Measurements from ENCODE around the gene FAM184A. TPM values are rescaled to one million over a fixed set of nuclear protein-coding genes. Genes with fewer than 3 reads are reported as not detected.

FAM184A gene
- total RNA-seq, 4 donors from 2014 or later = 6.2 to 8.1 (median 7.1) TPM

GRCh38 chr6:119109654-119110325, 31.3 kb upstream of the FAM184A start:
- TF ChIP-seq, protein P1, sequence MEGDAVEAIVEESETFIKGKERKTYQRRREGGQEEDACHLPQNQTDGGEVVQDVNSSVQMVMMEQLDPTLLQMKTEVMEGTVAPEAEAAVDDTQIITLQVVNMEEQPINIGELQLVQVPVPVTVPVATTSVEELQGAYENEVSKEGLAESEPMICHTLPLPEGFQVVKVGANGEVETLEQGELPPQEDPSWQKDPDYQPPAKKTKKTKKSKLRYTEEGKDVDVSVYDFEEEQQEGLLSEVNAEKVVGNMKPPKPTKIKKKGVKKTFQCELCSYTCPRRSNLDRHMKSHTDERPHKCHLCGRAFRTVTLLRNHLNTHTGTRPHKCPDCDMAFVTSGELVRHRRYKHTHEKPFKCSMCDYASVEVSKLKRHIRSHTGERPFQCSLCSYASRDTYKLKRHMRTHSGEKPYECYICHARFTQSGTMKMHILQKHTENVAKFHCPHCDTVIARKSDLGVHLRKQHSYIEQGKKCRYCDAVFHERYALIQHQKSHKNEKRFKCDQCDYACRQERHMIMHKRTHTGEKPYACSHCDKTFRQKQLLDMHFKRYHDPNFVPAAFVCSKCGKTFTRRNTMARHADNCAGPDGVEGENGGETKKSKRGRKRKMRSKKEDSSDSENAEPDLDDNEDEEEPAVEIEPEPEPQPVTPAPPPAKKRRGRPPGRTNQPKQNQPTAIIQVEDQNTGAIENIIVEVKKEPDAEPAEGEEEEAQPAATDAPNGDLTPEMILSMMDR (IDR thresholded peaks at IDR 0.05; ENCODE audit: low read depth) = no peak

DNA sequence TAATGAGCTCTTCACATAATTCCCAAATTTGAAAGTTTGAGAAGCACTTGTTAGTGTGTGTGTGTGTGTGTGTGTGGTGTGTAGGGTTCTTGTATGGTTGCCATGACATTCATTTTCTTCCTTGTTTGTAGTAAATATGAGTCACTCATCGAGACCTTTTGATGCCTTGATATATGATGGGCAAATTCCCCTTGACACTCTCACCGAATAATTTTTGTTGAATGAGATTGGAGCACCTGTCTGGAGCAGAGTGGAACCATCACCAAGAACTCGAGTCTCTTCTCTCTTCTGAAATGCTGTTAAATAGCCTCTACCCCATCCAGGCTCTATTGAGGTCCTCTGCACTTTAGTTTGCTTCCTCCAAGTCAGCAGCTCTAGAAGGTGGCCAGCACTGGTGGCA, 29.6 kb upstream of the FAM184A start:
- TF ChIP-seq, protein P1 (IDR thresholded peaks at IDR 0.05; ENCODE audit: low read depth) = no peak

- TF ChIP-seq, protein P1 (IDR thresholded peaks at IDR 0.05; ENCODE audit: low read depth) = no peak
These were observed 26.8 kb upstream of the FAM184A start for GRCh38 chr6:119105282-119105681.

- TF ChIP-seq, protein P1 (IDR thresholded peaks at IDR 0.05; ENCODE audit: low read depth) = no peak
These were observed 24.4 kb upstream of the FAM184A start for GRCh38 chr6:119102901-119103300.

GRCh38 chr6:119100115-119100514, 21.7 kb upstream of the FAM184A start:
- TF ChIP-seq, protein P1 (IDR thresholded peaks at IDR 0.05; ENCODE audit: low read depth) = no peak

DNA sequence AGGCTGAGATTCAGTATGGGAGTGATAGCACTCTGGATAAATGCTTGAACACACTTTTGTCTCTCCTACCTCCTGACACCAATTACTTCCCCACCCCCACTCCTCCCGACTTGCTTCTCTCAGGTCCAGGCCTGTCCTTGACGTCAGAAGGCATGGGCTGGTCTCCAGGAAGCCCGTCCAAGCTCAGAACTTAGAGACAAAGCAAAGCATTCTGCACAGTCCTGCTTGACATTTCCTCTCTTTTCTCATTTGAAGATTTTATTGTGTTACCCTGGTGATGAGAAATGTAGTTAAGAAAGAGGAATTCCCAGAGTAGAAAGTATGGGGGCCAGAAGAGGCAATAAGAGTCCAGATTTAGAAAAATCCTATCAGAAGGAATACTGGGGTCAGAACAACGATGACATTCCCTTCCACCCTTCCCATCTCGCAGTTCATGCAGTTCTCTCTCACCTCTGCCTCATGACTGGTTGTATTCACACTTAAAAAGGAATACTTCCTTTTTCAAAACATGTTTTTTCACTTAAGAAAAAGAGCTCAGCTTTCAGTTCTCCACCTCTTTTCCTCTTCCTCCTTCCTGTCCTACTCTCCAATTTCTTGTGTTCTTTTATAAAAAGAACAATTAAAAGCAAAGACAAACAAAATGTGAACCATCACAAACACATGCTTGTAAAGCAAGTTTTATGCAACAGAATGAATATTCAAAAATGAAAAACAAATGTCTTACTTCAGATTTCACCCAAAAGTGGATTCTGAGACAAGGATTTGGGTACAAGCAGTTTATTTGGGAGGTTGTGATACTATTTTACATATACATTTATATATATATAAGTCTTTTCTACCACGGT, 18.5 kb upstream of the FAM184A start:
- TF ChIP-seq, protein P1 (IDR thresholded peaks at IDR 0.05; ENCODE audit: low read depth) = no peak

GRCh38 chr6:119090256-119090655, 11.8 kb upstream of the FAM184A start:
- TF ChIP-seq, protein P1 (IDR thresholded peaks at IDR 0.05; ENCODE audit: low read depth) = no peak
